Aorta (tissue), 5 donors: ENCODE measurements around the gene OAF. TPM values are rescaled to one million over a fixed set of nuclear protein-coding genes. Genes with fewer than 3 reads are reported as not detected.
"Not testable (repeated sequence)": the region's sequence is repeated elsewhere in the genome, so short reads cannot be mapped to it uniquely, and the experiment has no call there.

ENCODE experiments used
- ATAC-seq: fragments of 200-7000 bp; cut with Tn5 transposase; one replicate; pipeline ENCODE4 v1.9.1; 2022; ENCODE audit warnings: moderate library complexity; ENCODE audit not compliant: low FRiP score
- DNase-seq, 2 donors: peaks; one replicate each; pipeline ENCODE4 v3.0.0-alpha.2; 2020
- H3K27ac ChIP-seq, 2 donors: one replicate each; pipeline ENCODE4 v1.5.1; 2013; ENCODE audit warnings: low read length in 2 of 2, mild to moderate bottlenecking in 2 of 2, moderate library complexity in 2 of 2, control low read depth in 1 of 2, inconsistent platforms in 1 of 2, low read depth in 1 of 2
- H3K27me3 ChIP-seq, 2 donors: one replicate each; pipeline ENCODE4 v1.6.1; 2013; ENCODE audit warnings: control low read depth in 1 of 2, low read length in 1 of 2, mild to moderate bottlenecking in 1 of 2, moderate library complexity in 1 of 2; ENCODE audit not compliant: insufficient read depth in 2 of 2, control insufficient read depth in 1 of 2
- H3K36me3 ChIP-seq, 2 donors: one replicate each; pipeline ENCODE4 v1.6.1; 2013; ENCODE audit warnings: control low read depth in 1 of 2, low read length in 1 of 2, mild to moderate bottlenecking in 1 of 2; ENCODE audit not compliant: insufficient read depth in 2 of 2, control insufficient read depth in 1 of 2
- H3K4me1 ChIP-seq, 2 donors: one replicate each; pipeline ENCODE4 v1.6.1; 2013; ENCODE audit warnings: low read length in 2 of 2, control low read depth in 1 of 2, mild to moderate bottlenecking in 1 of 2, moderate library complexity in 1 of 2; ENCODE audit not compliant: insufficient read depth in 2 of 2, control insufficient read depth in 1 of 2
- H3K4me3 ChIP-seq, 2 donors: one replicate each; pipeline ENCODE4 v1.5.1; 2013; ENCODE audit warnings: low read length in 2 of 2, control low read depth in 1 of 2, mild to moderate bottlenecking in 1 of 2
- H3K9me3 ChIP-seq: one replicate; pipeline ENCODE4 v1.6.1; 2013; ENCODE audit warnings: mild to moderate bottlenecking, low read length; ENCODE audit not compliant: control insufficient read depth
- WGBS, 2 donors: extraction: QIAGEN DNeasy Blood & Tissue Kit; methylation state at CpG; one replicate each; pipeline ENCODE4 v1.1.7; 2013; 5-methylcytosine and 5-hydroxymethylcytosine counted together
- intact Hi-C, 2 donors: fragments of 100-400 bp; cut with DNase I; formaldehyde crosslinking; loops; one replicate each; pipeline versions ENCODE4 v1.14.2 to v1.15.0; 2022
- polyA plus RNA-seq, 2 donors: library from polyadenylated mRNA; stranded (reverse); fragments of 200-250 nt; gene quantifications; one replicate each; pipeline ENCODE4 v1.2.3, GENCODE V29; 2013
- total RNA-seq, 2 donors: library from RNA; stranded (reverse); fragmentation: NEBNext Ultra II Directional; extraction: Animal tissue kit (Norgen Biotek cat#: 25700); gene quantifications; one replicate each; pipeline ENCODE4 v1.2.1, GENCODE V29; 2021
- donor health status: healthy with polysubstance abuse.
- donor health status: Bipolar disorder and iron deficiency.
- donor health status: DM: no; HTN: no; CAD: no.
- donor health status: DM: no; HTN: no; CAD: no.
- donor health status: DM: yes; HTN: yes; CAD: no.

OAF gene
- total and polyA plus RNA-seq, 4 donors: 4.8 to 79.1 (median 16.5) TPM

- DNase-seq (no peak), ATAC-seq (no peak)
- no peaks in the 10 kb centered on the region for H3K4me1 ChIP-seq
- H3K9me3 ChIP-seq: no peaks in the 10 kb centered on the region
- H3K36me3 ChIP-seq: no peaks in the 10 kb centered on the region
- H3K27ac ChIP-seq: no peak overlapping the region
- H3K4me3 ChIP-seq: no peak overlapping the region
- 88 to 91% methylated on average over 5 of the region's 5 CpGs for WGBS, 2 donors
- intact Hi-C loops: no loop called here
- H3K27me3 ChIP-seq: no peaks in the 10 kb centered on the region
Measured at GRCh38 chr11:120271672-120272071, 60.8 kb downstream of the OAF start.

- ATAC-seq (no peak), DNase-seq (no peak)
- no peak overlapping the region for H3K4me3 ChIP-seq
- no peaks in the 10 kb centered on the region for H3K9me3 ChIP-seq
- no peaks in the 10 kb centered on the region for H3K36me3 ChIP-seq
- no peak overlapping the region for H3K27ac ChIP-seq
- intact Hi-C loops: no loop called here
- no peaks in the 10 kb centered on the region for H3K27me3 ChIP-seq
- WGBS, 2 donors: 94 to 98% methylated on average over 2 of the region's 2 CpGs
- no peaks in the 10 kb centered on the region for H3K4me1 ChIP-seq
Measured at GRCh38 chr11:120272303-120272702, 61.5 kb downstream of the OAF start.

GRCh38 chr11:120273432-120273831 is 62.6 kb downstream of the OAF start:
- no peak overlapping the region for H3K27ac ChIP-seq
- no peaks in the 10 kb centered on the region for H3K27me3 ChIP-seq
- intact Hi-C loops: no loop called here
- DNase-seq: no peak
- 96 to 97% methylated on average over 2 of the region's 2 CpGs for WGBS, 2 donors
- no peak overlapping the region for H3K4me3 ChIP-seq
- no peak for ATAC-seq
- H3K4me1 ChIP-seq: no peaks in the 10 kb centered on the region
- H3K36me3 ChIP-seq: no peaks in the 10 kb centered on the region
- H3K9me3 ChIP-seq: no peaks in the 10 kb centered on the region

GRCh38 chr11:120273956-120274355 is 63.1 kb downstream of the OAF start:
- ATAC-seq, H3K9me3 ChIP-seq, H3K4me3 ChIP-seq, H3K27me3 ChIP-seq, H3K27ac ChIP-seq, intact Hi-C loops, DNase-seq, H3K4me1 ChIP-seq, H3K36me3 ChIP-seq: not testable (repeated sequence)
- WGBS, 2 donors: 97 to 99% methylated on average over 2 of the region's 2 CpGs

- H3K36me3 ChIP-seq: no peaks in the 10 kb centered on the region
- H3K27me3 ChIP-seq: no peaks in the 10 kb centered on the region
- DNase-seq (no peak), ATAC-seq (no peak)
- H3K27ac ChIP-seq: no peak overlapping the region
- no peaks in the 10 kb centered on the region for H3K9me3 ChIP-seq
- 85 to 90% methylated on average over 5 of the region's 5 CpGs for WGBS, 2 donors
- intact Hi-C loops: no loop called here
- H3K4me3 ChIP-seq: no peak overlapping the region
- H3K4me1 ChIP-seq: no peaks in the 10 kb centered on the region
Measured at GRCh38 chr11:120279502-120279901, 68.7 kb downstream of the OAF start.

Other genes starting within 250 kb of the OAF start
- gene TRIM29, start 72.9 kb upstream of the OAF start, total RNA-seq: 1 to 10 TPM; 1.3 to 3.6 TPM
- gene TRIM29, start 72.9 kb upstream of the OAF start, polyA plus RNA-seq: under 1 TPM; 0.13 to 0.38 TPM
- gene POU2F3, start 29.1 kb downstream of the OAF start, total RNA-seq: not detected
- gene POU2F3, start 29.1 kb downstream of the OAF start, polyA plus RNA-seq: 1 to 10 TPM in 1 of 2 donors, under 1 TPM in 1; 0.31 to 2.4 TPM
- 10 to 100 TPM in 1 of 2 donors, 1 to 10 TPM in 1; 7.9 to 10.5 TPM for gene TLCD5, start 114.3 kb downstream of the OAF start, total RNA-seq
- gene TLCD5, start 114.3 kb downstream of the OAF start, polyA plus RNA-seq: 1 to 10 TPM; 2.3 to 6.1 TPM
- gene ARHGEF12, start 125.4 kb downstream of the OAF start, total RNA-seq: 100 to 1,000 TPM; 126 to 143 TPM
- 10 to 100 TPM; 21.7 to 25.8 TPM for gene ARHGEF12, start 125.4 kb downstream of the OAF start, polyA plus RNA-seq